CD8-positive, alpha-beta memory T cell (primary cell): Measurements from ENCODE around the gene CASQ2. TPM values are rescaled to one million over a fixed set of nuclear protein-coding genes. Genes with fewer than 3 reads are reported as not detected.

Source experiments
- CTCF ChIA-PET: fragments of 350-600 bp; sonication (Branson Sonifier 250); formaldehyde crosslinking; loops from one replicate; lab custom pipeline; 2021; ENCODE audit warnings: antibody characterized with exemption; lab: Charles Lee
- POLR2A ChIA-PET: fragments of 350-600 bp; sonication (Branson Sonifier 250); formaldehyde crosslinking; loops from one replicate; lab custom pipeline; 2021; ENCODE audit warnings: antibody characterized with exemption; lab: Charles Lee
- DNase-seq, 5 donors: peaks; one replicate each; pipeline versions ENCODE4 v3.0.0 to v3.0.0-alpha.2; 2020 to 2022; ENCODE audit warnings: mixed read lengths in 1 of 5
- H3K27ac ChIP-seq: one replicate; pipeline ENCODE4 v1.7.0; 2013; ENCODE audit warnings: low read depth, mild to moderate bottlenecking, low read length, moderate library complexity
- H3K27me3 ChIP-seq: 2 replicates; pipeline ENCODE4 v1.7.0; 2013; ENCODE audit warnings: low read length, mild to moderate bottlenecking; ENCODE audit not compliant: insufficient read depth, poor library complexity, severe bottlenecking
- H3K36me3 ChIP-seq: 2 replicates; pipeline ENCODE4 v1.7.0; 2013; ENCODE audit warnings: mild to moderate bottlenecking, low read length, moderate library complexity; ENCODE audit not compliant: insufficient read depth
- H3K4me1 ChIP-seq: 2 replicates; pipeline ENCODE4 v1.7.0; 2013; ENCODE audit warnings: mild to moderate bottlenecking, low read length, moderate library complexity; ENCODE audit not compliant: insufficient read depth
- H3K4me3 ChIP-seq: 2 replicates; pipeline ENCODE4 v1.7.0; 2013; ENCODE audit warnings: mild to moderate bottlenecking, low read length
- H3K9me3 ChIP-seq: 2 replicates; pipeline ENCODE4 v1.7.0; 2013; ENCODE audit warnings: mild to moderate bottlenecking, low read length
- H3K27ac Mint-ChIP-seq, 8 donors: one replicate each; pipeline ENCODE4 v1.8.0; 2020 to 2021; ENCODE audit warnings: mixed read lengths in 8 of 8, mild to moderate bottlenecking in 6 of 8, inconsistent platforms in 3 of 8, moderate library complexity in 3 of 8
- H3K27me3 Mint-ChIP-seq, 2 donors: one replicate each; pipeline ENCODE4 v1.8.0; 2020 to 2021; ENCODE audit warnings: mixed read lengths in 2 of 2, mild to moderate bottlenecking in 1 of 2, moderate library complexity in 1 of 2
- H3K36me3 Mint-ChIP-seq, 3 donors: one replicate each; pipeline ENCODE4 v1.8.0; 2020 to 2021; ENCODE audit warnings: mixed read lengths in 3 of 3, inconsistent platforms in 1 of 3, mild to moderate bottlenecking in 1 of 3
- H3K4me1 Mint-ChIP-seq, 3 donors: one replicate each; pipeline ENCODE4 v1.8.0; 2020 to 2021; ENCODE audit warnings: mixed read lengths in 3 of 3, inconsistent platforms in 1 of 3, mild to moderate bottlenecking in 1 of 3
- H3K4me3 Mint-ChIP-seq, 7 donors: one replicate each; pipeline ENCODE4 v1.8.0; 2020 to 2021; ENCODE audit warnings: mixed read lengths in 7 of 7, mild to moderate bottlenecking in 6 of 7, moderate library complexity in 4 of 7, inconsistent platforms in 2 of 7
- H3K9me3 Mint-ChIP-seq, 5 donors: one replicate each; pipeline ENCODE4 v1.8.0; 2020 to 2022; ENCODE audit warnings: mixed read lengths in 5 of 5, mild to moderate bottlenecking in 3 of 5, moderate library complexity in 2 of 5, inconsistent platforms in 1 of 5
- polyA plus RNA-seq: library from polyadenylated mRNA; unstranded; fragments of 300-500 nt; fragmentation: Illumina TruSeq; gene quantifications from one replicate; pipeline ENCODE4 v1.2.3, GENCODE V29; 2021
- total RNA-seq, 2 experiments: library from RNA; stranded (reverse); gene quantifications; one replicate each; pipeline ENCODE4 v1.2.3, GENCODE V29; 2021

The CASQ2 gene
- total and polyA plus RNA-seq, 3 experiments from 2014 or later, result not detected

- H3K36me3 Mint-ChIP-seq, result no peaks in the 10 kb centered on the region
Observed at GRCh38 chr1:115807723-115808122, 39.2 kb upstream of the CASQ2 start.

DNA sequence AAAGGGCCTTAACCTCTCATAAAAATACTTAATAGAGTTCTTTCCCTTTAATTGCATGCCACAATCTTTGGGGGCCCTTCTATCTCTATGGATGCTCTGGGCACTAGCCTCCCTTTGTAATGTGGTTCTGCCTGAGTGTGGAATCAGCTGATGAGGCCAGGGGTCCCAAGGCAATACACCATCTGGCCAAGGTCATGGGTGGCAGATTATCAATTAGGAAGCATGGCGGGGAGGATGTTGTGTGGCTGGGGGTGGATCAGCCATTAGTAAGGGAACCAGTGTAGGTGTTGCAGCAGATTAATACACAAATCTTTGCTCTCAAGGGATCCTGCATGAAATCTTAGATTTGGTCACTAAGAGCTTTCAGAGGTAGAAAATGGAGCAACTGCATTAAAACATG, 37.1 kb upstream of the CASQ2 start:
- no peaks in the 10 kb centered on the region for H3K9me3 ChIP-seq
- Mint-ChIP-seq H3K36me3 (no peaks in the 10 kb centered on the region), H3K4me1 (no peaks in the 10 kb centered on the region)

More at GRCh38 chr1:115807723-115808122, 39.2 kb upstream of the CASQ2 start:
- CTCF ChIA-PET, result interaction anchor here (0.6 kb wide), 1 partner anchor 173 kb away, joined by 3 read pairs; no protein-coding TSS in a partner anchor
- DNase-seq, result peak in 3 of 5 donors; percentile 3 to 24 (median 7)
- Mint-ChIP-seq H3K4me3 (no peak overlapping the region), H3K4me1 (no peaks in the 10 kb centered on the region), H3K9me3 (no peaks in the 10 kb centered on the region), H3K27me3 (peaks cover 12 to 22% of the 10 kb centered on the region in 2 donors), H3K27ac (no peak overlapping the region)
- Histone ChIP-seq H3K9me3 (no peaks in the 10 kb centered on the region), H3K36me3 (no peaks in the 10 kb centered on the region), H3K27me3 (no peaks in the 10 kb centered on the region), H3K4me1 (no peaks in the 10 kb centered on the region), H3K4me3 (no peak overlapping the region), H3K27ac (no peak overlapping the region)
- POLR2A ChIA-PET, result no interaction called here

DNA sequence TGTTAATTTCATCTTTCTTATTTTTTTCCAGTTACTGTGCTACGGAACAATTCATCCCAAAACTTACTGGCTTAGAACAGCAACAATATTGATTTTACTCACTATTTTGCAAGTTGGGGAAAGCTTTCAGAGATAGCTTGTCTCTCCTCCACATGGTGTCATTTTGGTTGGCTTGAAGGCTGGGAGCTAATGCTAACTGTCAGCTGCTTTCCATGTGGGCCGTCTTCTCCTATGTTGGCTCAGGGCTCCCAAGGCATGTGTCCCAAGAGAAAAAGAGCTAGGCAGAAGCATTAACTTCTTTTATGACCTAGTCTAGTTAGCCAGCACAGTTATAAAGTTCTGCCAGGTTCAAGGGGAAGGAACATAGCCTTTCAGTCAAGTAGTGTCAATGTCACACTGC, 33.9 kb upstream of the CASQ2 start:
- Histone ChIP-seq H3K36me3 (no peaks in the 10 kb centered on the region), H3K4me1 (no peaks in the 10 kb centered on the region), H3K27ac (no peak overlapping the region), H3K4me3 (no peak overlapping the region), H3K27me3 (no peaks in the 10 kb centered on the region), H3K9me3 (no peaks in the 10 kb centered on the region)
- Mint-ChIP-seq H3K27me3 (peaks cover 14 to 23% of the 10 kb centered on the region in 2 donors), H3K36me3 (no peaks in the 10 kb centered on the region), H3K4me1 (no peaks in the 10 kb centered on the region), H3K9me3 (no peaks in the 10 kb centered on the region), H3K27ac (no peak overlapping the region), H3K4me3 (no peak overlapping the region)
- ChIA-PET POLR2A (no interaction called here), CTCF (no interaction called here)
- no peak for DNase-seq

More for the DNA sequence above, 37.1 kb upstream of the CASQ2 start:
- H3K4me3 Mint-ChIP-seq, result no peak overlapping the region
- H3K9me3 Mint-ChIP-seq, result no peaks in the 10 kb centered on the region
- ChIA-PET POLR2A (no interaction called here), CTCF (no interaction called here)
- H3K27me3 Mint-ChIP-seq, result peaks cover 15 to 22% of the 10 kb centered on the region in 2 donors
- Histone ChIP-seq H3K27me3 (no peaks in the 10 kb centered on the region), H3K4me3 (no peak overlapping the region), H3K4me1 (no peaks in the 10 kb centered on the region), H3K27ac (no peak overlapping the region), H3K36me3 (no peaks in the 10 kb centered on the region)
- no peak overlapping the region for H3K27ac Mint-ChIP-seq
- no peak for DNase-seq

GRCh38 chr1:115797486-115797885, 29.0 kb upstream of the CASQ2 start:
- no peaks in the 10 kb centered on the region for H3K36me3 ChIP-seq
- Mint-ChIP-seq H3K9me3 (no peaks in the 10 kb centered on the region), H3K27me3 (peaks cover 14 to 37% of the 10 kb centered on the region in 2 donors), H3K27ac (no peak overlapping the region), H3K4me3 (no peak overlapping the region), H3K4me1 (no peaks in the 10 kb centered on the region), H3K36me3 (no peaks in the 10 kb centered on the region)
- no peak overlapping the region for H3K27ac ChIP-seq
- DNase-seq, result no peak
- CTCF ChIA-PET, result no interaction called here
- H3K27me3 ChIP-seq, result peaks cover 3% of the 10 kb centered on the region
- POLR2A ChIA-PET, result no interaction called here
- no peaks in the 10 kb centered on the region for H3K4me1 ChIP-seq
- H3K9me3 ChIP-seq, result no peaks in the 10 kb centered on the region
- no peak overlapping the region for H3K4me3 ChIP-seq

DNA sequence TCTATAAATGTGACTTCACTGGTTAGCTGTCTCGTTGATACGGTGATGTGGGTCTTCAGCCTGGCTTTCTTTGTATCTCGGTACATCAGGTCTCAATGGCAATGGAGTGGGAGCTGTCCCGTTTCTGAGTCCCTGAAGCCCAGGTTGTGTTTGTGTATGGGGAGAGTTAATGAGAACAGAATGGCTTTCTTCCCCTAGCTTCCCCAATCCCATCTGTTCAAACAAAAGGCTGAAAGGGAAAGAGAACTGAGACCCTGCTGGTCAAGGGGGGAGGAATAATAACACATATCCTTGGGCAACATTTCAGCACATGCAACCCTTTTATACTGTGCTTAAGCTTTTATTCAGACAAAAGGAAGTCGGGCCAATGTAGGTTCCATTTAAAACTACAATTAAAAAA, 28.4 kb upstream of the CASQ2 start:
- Histone ChIP-seq H3K27me3 (peaks cover 3% of the 10 kb centered on the region), H3K27ac (no peak overlapping the region), H3K4me3 (no peak overlapping the region), H3K9me3 (no peaks in the 10 kb centered on the region), H3K4me1 (no peaks in the 10 kb centered on the region), H3K36me3 (no peaks in the 10 kb centered on the region)
- no peak for DNase-seq
- H3K9me3 Mint-ChIP-seq, result no peaks in the 10 kb centered on the region
- peaks cover 16 to 41% of the 10 kb centered on the region in 2 donors for H3K27me3 Mint-ChIP-seq
- H3K27ac Mint-ChIP-seq, result no peak overlapping the region
- no peaks in the 10 kb centered on the region for H3K36me3 Mint-ChIP-seq
- no peak overlapping the region for H3K4me3 Mint-ChIP-seq
- no peaks in the 10 kb centered on the region for H3K4me1 Mint-ChIP-seq
- ChIA-PET POLR2A (no interaction called here), CTCF (no interaction called here)

GRCh38 chr1:115796036-115796435, 27.5 kb upstream of the CASQ2 start:
- Histone ChIP-seq H3K9me3 (no peaks in the 10 kb centered on the region), H3K27me3 (peaks cover 8% of the 10 kb centered on the region), H3K36me3 (no peaks in the 10 kb centered on the region), H3K27ac (no peak overlapping the region), H3K4me3 (no peak overlapping the region), H3K4me1 (no peaks in the 10 kb centered on the region)
- Mint-ChIP-seq H3K9me3 (no peaks in the 10 kb centered on the region), H3K27ac (no peak overlapping the region), H3K4me3 (no peak overlapping the region), H3K4me1 (no peaks in the 10 kb centered on the region), H3K36me3 (no peaks in the 10 kb centered on the region), H3K27me3 (peaks cover 13 to 41% of the 10 kb centered on the region in 2 donors)
- no peak for DNase-seq
- ChIA-PET CTCF (no interaction called here), POLR2A (no interaction called here)

DNA sequence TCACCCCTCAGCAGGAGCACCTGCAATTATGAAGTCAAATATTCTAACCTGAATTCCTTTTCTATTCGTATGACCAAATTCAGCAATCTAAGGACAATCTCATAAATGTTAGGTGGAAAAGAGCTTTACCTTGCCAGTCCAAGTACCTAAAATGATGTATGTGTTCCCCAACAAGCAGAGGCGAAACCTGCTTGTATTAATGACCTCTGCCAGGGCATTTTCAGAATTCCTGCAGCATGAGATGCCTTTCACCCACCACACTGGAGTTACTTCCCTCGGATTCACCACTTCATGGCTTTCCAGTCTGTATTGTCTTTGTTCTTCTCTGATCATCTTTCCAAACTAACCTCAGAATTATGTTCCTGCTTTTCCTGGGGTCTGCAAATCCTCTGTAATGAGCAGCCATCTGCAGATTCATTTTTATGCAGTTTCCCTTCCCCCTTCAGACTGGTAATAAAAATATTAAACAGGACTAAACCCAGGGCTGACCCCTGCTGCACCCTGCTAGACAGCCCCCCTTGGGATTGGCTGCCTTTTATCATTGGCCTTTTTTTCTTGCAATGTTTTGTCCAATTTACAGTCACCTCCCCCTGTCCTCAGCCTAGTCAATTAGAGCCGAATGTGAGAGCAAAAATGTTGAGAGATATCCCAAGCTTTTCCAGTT, 26.6 kb upstream of the CASQ2 start:
- CTCF ChIA-PET, result no interaction called here
- Histone ChIP-seq H3K4me1 (no peaks in the 10 kb centered on the region), H3K4me3 (no peak overlapping the region), H3K9me3 (no peaks in the 10 kb centered on the region), H3K36me3 (no peaks in the 10 kb centered on the region), H3K27me3 (peaks cover 8% of the 10 kb centered on the region), H3K27ac (no peak overlapping the region)
- Mint-ChIP-seq H3K36me3 (no peaks in the 10 kb centered on the region), H3K4me1 (no peaks in the 10 kb centered on the region), H3K27me3 (peaks cover 13 to 41% of the 10 kb centered on the region in 2 donors), H3K27ac (no peak overlapping the region), H3K4me3 (no peak overlapping the region), H3K9me3 (no peaks in the 10 kb centered on the region)
- POLR2A ChIA-PET, result no interaction called here
- DNase-seq, result no peak

- DNase-seq, result no peak
- Mint-ChIP-seq H3K4me3 (no peak overlapping the region), H3K27ac (no peak overlapping the region), H3K27me3 (peaks cover 15 to 43% of the 10 kb centered on the region in 2 donors), H3K36me3 (no peaks in the 10 kb centered on the region), H3K4me1 (no peaks in the 10 kb centered on the region), H3K9me3 (peaks cover 0 to 2% (median 0%) of the 10 kb centered on the region in 5 donors)
- Histone ChIP-seq H3K4me1 (no peaks in the 10 kb centered on the region), H3K9me3 (no peaks in the 10 kb centered on the region), H3K4me3 (no peak overlapping the region), H3K36me3 (no peaks in the 10 kb centered on the region), H3K27me3 (peaks cover 8% of the 10 kb centered on the region), H3K27ac (no peak overlapping the region)
- POLR2A ChIA-PET, result no interaction called here
- CTCF ChIA-PET, result no interaction called here
Observed at GRCh38 chr1:115793162-115793561, 24.6 kb upstream of the CASQ2 start.
